Right renal cortex interstitium (tissue), 3 donors: ENCODE results near the gene MYOM3. TPM values are rescaled to one million over a fixed set of nuclear protein-coding genes. Genes with fewer than 3 reads are reported as not detected.

Experiments used
- DNase-seq, 3 donors: peaks; one replicate each; pipeline ENCODE4 v3.0.0-alpha.2; 2013; ENCODE audit warnings: low read depth in 3 of 3, low spot score in 2 of 3
- polyA plus RNA-seq, 3 donors: library from polyadenylated mRNA; unstranded; fragments of 120-200 nt; gene quantifications; one replicate each; pipeline ENCODE4 v1.2.1, GENCODE V29; 2013; ENCODE audit not compliant: insufficient read length in 3 of 3

The MYOM3 gene
- polyA plus RNA-seq, 3 donors = 23.6 to 27.5 (median 25.5) TPM

DNA sequence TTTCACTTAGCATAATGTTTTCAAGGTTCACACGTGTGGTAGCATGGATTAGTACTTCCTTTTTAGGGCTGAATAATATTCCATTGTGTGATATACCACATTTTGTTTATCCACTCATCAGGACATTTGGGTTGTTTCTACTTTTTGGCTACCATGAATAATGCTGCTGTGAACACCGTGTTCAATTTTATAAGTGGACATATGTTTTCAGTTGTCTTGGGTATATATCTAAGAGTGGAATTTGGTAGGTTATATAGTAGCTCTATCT is 27.2 kb upstream of the MYOM3 start:
- no peak for DNase-seq

DNA sequence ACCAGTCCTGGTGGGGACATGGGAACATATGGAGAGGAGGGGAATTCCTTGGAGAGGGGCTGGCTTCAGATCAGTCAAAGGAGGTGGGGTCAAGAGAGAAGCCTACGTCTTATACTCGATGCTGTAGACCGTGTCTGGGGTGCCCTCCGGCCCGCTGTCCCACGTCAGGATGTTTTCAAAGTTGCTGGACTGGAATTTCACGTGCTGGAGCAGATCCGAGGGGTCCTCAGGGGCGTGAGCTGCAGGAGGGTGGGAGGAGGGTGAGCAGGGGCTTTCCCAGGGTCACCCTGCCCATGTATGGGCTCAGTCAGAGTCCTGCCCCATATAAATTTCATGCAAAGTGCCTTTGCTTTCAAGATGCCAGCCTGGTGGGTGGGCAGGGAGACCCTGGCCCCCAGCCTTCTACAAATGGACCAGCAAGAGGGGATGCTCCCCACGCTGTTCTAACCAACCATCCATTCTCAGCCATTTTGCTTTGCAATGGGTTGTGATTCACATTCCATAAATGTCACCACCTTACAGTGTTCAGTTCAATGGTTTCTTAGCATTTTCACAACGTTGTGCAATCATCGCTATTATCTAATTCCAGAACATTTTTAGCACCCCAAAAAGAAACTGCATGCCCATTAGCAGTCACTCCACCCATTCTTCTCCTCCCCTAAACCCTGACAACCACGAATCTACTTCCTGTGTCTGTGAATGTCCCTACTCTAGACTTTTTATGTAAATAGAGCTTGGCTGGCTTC is 26.7 kb upstream of the MYOM3 start:
- no peak for DNase-seq

- DNase-seq = no peak
These were observed 25.1 kb upstream of the MYOM3 start for GRCh38 chr1:24136956-24137539.

DNA sequence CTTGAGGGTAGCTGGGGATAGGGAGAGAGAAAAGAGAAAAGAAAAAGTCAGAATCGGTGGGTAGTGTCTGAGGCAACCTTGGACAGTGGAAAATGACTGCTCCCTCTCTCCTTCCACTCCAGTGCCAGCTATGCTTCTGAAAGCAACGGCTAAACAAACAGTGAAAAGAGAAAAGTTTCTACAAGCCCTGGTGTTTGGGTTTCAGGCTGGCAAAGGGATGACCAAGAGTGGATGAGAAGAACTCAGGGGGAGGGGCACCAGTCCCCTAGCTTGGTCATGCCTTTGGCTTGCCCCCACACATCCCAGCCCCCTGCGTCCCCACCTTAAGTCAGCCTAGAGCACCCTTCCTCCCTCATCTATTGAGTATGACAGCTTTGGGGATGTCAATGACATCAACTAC is 22.4 kb upstream of the MYOM3 start:
- no peak for DNase-seq

- no peak for DNase-seq
These were observed 21.9 kb upstream of the MYOM3 start for GRCh38 chr1:24133819-24134218.

- no peak for DNase-seq
These were observed 18.4 kb upstream of the MYOM3 start for GRCh38 chr1:24130385-24130784.

DNA sequence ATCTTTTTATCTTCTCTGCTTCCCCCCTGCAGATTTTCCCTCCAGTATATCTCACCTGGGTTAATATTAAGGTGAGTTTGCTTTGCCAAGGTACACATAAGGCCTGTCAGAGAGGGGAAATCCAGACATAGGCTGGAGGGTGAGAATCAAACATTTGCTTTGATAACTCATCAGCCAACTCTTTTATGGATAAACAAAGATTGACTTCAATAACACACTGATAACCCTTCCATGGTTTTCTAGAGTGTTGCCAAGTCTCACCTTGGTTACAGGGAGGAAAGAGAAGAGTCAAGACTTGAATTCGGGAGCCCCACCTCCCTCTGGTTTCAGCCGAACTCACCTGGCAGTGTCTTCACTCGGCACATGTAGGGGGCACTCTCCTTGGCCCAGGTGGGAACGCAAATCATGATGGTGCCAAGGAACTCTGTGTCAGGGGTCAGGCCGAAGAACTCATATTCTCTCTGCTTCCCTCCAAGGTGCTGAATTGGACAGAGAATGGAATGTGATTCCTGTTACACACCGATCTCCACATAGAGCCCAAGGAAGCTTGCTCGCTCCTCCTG is 15.9 kb upstream of the MYOM3 start:
- DNase-seq = no peak

- DNase-seq = no peak
These were observed 15.3 kb upstream of the MYOM3 start for GRCh38 chr1:24127134-24127800.

DNA sequence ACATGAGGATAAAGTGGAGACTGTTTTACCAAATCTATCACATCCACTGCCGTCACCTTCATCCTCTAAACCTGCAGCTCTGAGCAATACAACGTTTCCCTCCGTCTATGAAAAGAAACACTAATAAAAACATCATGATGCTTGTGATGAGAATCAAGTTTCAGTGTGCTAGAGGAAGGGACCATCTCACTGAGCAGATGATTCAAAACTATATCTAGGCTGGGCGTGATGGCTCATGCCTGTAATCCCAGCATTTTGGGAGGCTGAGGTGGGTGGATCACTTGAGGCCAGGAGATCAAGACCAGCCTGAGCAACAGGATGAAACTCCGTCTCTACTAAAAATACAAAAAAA is 14.7 kb upstream of the MYOM3 start:
- no peak for DNase-seq

GRCh38 chr1:24126018-24126671 is 14.2 kb upstream of the MYOM3 start:
- DNase-seq = no peak

GRCh38 chr1:24125456-24125855 is 13.5 kb upstream of the MYOM3 start:
- no peak for DNase-seq

- DNase-seq = no peak
These were observed 13.0 kb upstream of the MYOM3 start for GRCh38 chr1:24124980-24125379.

DNA sequence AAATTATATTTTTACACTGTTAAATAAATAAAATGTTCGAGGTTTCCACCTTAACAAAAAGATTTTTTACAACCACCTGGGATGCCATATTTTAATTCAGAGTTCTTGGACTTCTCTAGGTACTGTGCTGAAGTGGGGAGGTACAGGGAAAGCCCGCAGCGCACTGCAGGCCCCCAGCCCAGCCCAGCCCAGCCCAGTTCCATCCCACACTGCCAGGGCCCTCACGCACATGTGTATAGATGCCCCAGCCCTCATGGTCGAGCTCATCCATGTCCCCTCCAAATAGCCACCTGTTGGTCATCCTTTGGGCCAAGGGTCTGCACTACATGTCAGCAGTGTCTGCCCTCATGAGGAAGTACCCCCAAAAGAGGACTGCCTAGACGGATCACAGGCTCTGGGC is 11.7 kb upstream of the MYOM3 start:
- no peak for DNase-seq

DNA sequence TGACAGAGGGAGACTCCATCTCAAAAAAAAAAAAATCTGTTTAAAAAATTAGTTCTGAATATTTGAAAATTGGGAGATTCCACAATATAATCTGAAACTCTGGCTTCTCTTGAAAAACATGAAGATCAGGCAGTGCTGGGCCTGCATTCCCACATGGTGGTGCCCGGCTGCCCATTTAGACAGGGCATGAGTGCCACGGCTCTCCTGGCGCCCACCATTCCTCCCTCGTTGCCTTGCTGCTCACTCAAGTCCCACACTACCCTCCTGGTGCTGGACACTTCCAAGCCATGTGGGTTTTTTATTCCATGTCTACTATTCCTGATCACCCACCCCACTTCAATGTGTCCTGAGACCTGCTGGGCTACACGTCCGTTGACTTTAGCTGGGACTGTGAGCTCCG is 10.8 kb upstream of the MYOM3 start:
- DNase-seq = no peak

DNA sequence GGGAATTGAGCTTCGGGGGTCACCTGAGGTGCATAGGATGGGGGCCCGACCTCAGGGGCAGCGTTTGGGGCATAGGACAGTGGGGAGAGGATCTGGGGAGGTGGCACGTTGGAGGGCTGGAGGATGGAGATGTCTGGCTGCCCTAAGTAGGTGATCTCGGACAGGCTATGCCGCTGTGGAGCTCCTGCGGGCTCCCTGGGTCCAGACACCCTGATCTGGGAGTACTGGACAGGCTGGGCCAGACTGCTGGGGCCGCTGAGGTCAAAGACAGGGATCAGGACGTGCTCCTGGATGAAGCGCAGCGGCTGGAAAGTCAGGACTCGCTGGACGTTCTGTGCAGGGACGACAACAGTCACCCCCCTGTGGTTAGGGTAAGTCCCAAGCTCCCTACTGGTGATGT is 9.5 kb upstream of the MYOM3 start:
- DNase-seq = no peak

- no peak for DNase-seq
These were observed 9.0 kb upstream of the MYOM3 start for GRCh38 chr1:24120965-24121364.

DNA sequence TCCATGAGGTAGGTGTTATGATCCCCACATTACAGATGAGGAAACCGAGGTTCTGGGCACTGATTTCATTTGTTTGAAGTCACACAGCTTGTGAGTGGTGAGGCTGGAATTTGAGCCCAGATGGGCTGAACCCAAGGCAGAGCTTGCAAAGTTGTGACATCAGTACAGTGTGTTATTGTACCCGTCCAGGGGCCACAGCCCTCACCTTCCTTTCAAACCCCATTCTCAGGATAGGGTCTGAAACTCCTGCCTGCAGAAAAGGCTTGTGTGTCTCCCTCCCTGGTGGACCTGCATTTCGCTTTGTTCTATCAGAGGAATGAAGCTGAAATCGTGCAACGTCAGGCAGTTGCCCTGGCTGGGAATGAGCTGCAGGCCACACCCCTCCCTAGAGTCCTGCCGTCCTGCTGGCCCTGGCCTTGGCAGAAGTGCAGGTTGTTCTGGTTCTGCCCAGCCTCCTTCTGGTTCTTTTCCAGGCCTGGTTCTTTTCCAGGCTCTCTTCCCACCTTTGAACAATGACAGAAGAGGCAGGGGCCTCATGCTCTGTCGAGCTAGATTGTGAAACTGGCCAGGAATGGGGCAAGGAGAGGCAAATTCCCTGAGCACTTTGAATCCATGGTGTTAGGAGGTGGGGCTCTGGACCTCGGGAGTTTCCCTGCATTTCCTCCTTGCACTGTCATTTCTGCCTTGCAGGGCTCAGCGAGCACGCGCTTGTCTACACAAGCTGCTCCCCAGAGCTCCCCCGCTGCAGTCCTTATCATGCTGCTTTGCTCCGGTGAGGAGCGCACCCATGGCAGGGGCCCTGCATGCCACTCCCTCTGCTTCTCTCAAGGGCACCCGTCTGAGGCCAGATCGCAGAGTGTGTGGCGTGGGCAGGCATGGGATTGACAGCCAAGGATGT is 8.2 kb upstream of the MYOM3 start:
- no peak for DNase-seq

DNA sequence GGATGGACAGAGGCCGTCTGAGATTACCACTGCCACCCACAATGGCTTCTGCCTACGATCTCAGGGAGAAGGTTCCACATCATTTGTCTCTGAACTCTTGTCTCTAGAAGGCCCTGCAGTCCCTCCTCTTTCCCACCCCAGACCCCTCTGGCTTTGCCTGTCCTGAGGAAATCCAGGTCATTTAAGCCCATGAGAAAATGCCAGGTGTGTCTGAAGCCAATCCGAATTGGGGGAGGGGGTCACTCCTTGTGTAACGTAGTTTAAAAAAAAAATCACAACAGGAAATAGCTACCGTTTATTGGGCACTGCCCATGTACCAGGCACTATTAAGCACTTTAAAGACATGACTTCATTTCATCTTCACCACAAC is 7.5 kb upstream of the MYOM3 start:
- DNase-seq = no peak

DNA sequence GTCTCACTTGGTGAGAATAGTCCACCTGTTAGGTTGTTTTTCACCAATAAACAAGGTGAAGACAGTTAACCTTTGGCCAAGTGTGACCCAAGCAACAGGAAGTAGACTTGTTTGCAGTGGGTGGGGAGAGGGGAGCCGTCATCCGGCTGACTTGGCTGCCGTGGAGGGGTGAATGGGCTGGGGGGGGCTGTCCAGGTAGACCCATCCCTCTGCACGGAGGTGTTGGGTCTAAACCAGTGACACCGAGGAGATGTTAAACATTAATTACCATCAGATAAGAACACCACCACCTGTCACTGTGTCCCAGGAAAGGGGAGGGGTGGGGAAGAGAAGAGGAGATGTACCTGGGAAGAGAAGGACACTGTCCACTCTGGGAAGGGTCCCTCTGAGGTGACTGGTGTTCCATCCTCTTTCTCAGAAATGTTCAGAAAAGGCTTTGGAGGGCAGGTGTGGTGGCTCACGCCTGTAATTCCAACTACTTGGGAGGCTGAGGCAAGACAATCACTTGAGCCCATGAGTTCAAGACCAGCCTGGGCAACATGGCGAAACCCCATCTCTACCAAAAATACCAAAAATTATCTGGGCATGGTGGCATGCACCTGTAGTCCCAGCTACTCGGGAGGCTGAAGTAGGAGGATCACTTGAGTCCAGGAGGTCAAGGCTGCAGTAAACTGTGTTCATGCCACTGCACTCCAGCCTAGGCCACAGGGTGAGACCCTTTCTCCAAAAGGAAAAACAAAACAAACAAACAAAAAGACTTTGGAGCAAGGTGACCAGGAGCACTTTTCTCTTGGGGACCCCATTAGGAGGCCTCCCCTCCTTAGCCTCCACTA is 6.7 kb upstream of the MYOM3 start:
- no peak for DNase-seq
